H1 (cell line): ENCODE results near the gene NDUFAF7. TPM values are rescaled to one million over a fixed set of nuclear protein-coding genes. Genes with fewer than 3 reads are reported as not detected.

Experiments used
- CTCF ChIA-PET: fragments of 300-600 bp; sonication (Branson Sonifier 250); formaldehyde crosslinking; loops from one replicate; lab custom pipeline; 2021; ENCODE audit not compliant: partially characterized antibody; lab: Charles Lee
- POLR2A ChIA-PET: fragments of 300-600 bp; sonication (Branson Sonifier 250); formaldehyde crosslinking; loops from one replicate; lab custom pipeline; 2021; ENCODE audit warnings: inconsistent platforms; ENCODE audit not compliant: partially characterized antibody; lab: Charles Lee
- DNase-seq, 2 experiments: peaks; one replicate each; pipeline versions ENCODE4 v3.0.0 to v3.0.0-alpha.2; 2010 to 2022; ENCODE audit warnings: low spot score in 2 of 2, low read depth in 1 of 2, mixed read lengths in 1 of 2
- FAIRE-seq: peaks from 2 replicates; lab custom pipeline; 2011; peaks lifted over from hg19 to GRCh38; lab: Jason Lieb, UNC
- H2AFZ ChIP-seq: 2 replicates; pipeline ENCODE4 v1.8.1; 2012; ENCODE audit warnings: low read length, inconsistent platforms
- H2AK5ac ChIP-seq: 2 replicates; pipeline ENCODE4 v1.6.1; 2013; ENCODE audit warnings: low read depth, low read length
- H2BK120ac ChIP-seq: replicated peaks from 2 replicates; pipeline ENCODE3; 2013; ENCODE audit warnings: low read depth, low read length, inconsistent platforms
- H2BK12ac ChIP-seq: 2 replicates; pipeline ENCODE4 v1.6.1; 2013; ENCODE audit warnings: low read depth, low read length
- H2BK15ac ChIP-seq: 2 replicates; pipeline ENCODE4 v1.6.1; 2013; ENCODE audit warnings: low read length
- H2BK20ac ChIP-seq: 2 replicates; pipeline ENCODE4 v1.6.1; 2013; ENCODE audit warnings: low read length
- H2BK5ac ChIP-seq: 2 replicates; pipeline ENCODE4 v1.6.1; 2013; ENCODE audit warnings: low read depth, low read length
- H3K14ac ChIP-seq: 2 replicates; pipeline ENCODE4 v1.6.1; 2013; ENCODE audit warnings: inconsistent platforms; ENCODE audit not compliant: insufficient read length
- H3K18ac ChIP-seq: 2 replicates; pipeline ENCODE4 v1.6.1; 2013; ENCODE audit warnings: low read length; ENCODE audit errors: extremely low read depth
- H3K23ac ChIP-seq: 2 replicates; pipeline ENCODE4 v1.6.1; 2013; ENCODE audit warnings: inconsistent platforms; ENCODE audit not compliant: insufficient read length
- H3K23me2 ChIP-seq: 2 replicates; pipeline ENCODE4 v1.6.1; 2013; ENCODE audit warnings: low read depth, low read length
- H3K27ac ChIP-seq: 2 replicates; pipeline ENCODE4 v1.6.1; 2011; ENCODE audit warnings: low read depth, low read length, inconsistent platforms
- H3K27me3 ChIP-seq, 4 experiments: replicated peaks in 1 of 4; 1 replicate in 1 of 4; 2 replicates in 3 of 4; pipeline versions ENCODE4 v1.6.1 to v1.8.1; 2011 to 2013; ENCODE audit warnings: low read length in 3 of 4, mild to moderate bottlenecking in 3 of 4, inconsistent platforms in 2 of 4, mixed read lengths in 2 of 4, moderate library complexity in 1 of 4; ENCODE audit not compliant: control insufficient read depth in 3 of 4, insufficient read depth in 3 of 4; ENCODE audit errors: extremely low read depth in 1 of 4
- H3K36me3 ChIP-seq, 4 experiments: 2 replicates each; pipeline versions ENCODE4 v1.6.1 to v1.8.1; 2011 to 2013; ENCODE audit warnings: mild to moderate bottlenecking in 4 of 4, low read length in 3 of 4, moderate library complexity in 2 of 4, control low read depth in 1 of 4, inconsistent platforms in 1 of 4; ENCODE audit not compliant: insufficient read depth in 4 of 4, control insufficient read depth in 2 of 4
- H3K4ac ChIP-seq: replicated peaks from 2 replicates; pipeline ENCODE3; 2013; ENCODE audit warnings: low read length, low read depth, mixed read lengths, inconsistent platforms; ENCODE audit not compliant: insufficient read length
- H3K4me1 ChIP-seq, 4 experiments: replicated peaks in 1 of 4; 1 replicate in 1 of 4; 2 replicates in 3 of 4; pipeline versions ENCODE4 v1.6.1 to v1.8.1; 2011 to 2013; ENCODE audit warnings: low read length in 3 of 4, inconsistent platforms in 2 of 4, mixed read lengths in 1 of 4; ENCODE audit not compliant: insufficient read depth in 4 of 4, control insufficient read depth in 3 of 4
- H3K4me2 ChIP-seq, 2 experiments: 2 replicates each; pipeline versions ENCODE4 v1.6.1 to v1.8.1; 2011 to 2013; ENCODE audit warnings: low read depth in 2 of 2, low read length in 2 of 2, control low read depth in 1 of 2, inconsistent platforms in 1 of 2, mild to moderate bottlenecking in 1 of 2; ENCODE audit not compliant: insufficient read depth in 1 of 2
- H3K4me3 ChIP-seq, 4 experiments: fragments of 200-600, 300-600 bp in 1 of 4; sonication (generic), shearing (Covaris generic), sonication (Bioruptor Twin) in 1 of 4; 2 replicates each; pipeline versions ENCODE4 v1.5.1 to v1.8.1; 2011 to 2016; ENCODE audit warnings: low read length in 4 of 4, low read depth in 3 of 4, control low read depth in 2 of 4, inconsistent platforms in 2 of 4, mild to moderate bottlenecking in 2 of 4, mixed read lengths in 1 of 4, moderate library complexity in 1 of 4; ENCODE audit not compliant: insufficient read depth in 2 of 4; ENCODE audit errors: extremely low read depth in 1 of 4
- H3K56ac ChIP-seq: replicated peaks from 2 replicates; pipeline ENCODE3; 2013; ENCODE audit warnings: low read depth, mild to moderate bottlenecking, mixed read lengths, low read length, inconsistent platforms; ENCODE audit not compliant: insufficient read length
- H3K79me1 ChIP-seq: 2 replicates; pipeline ENCODE4 v1.6.1; 2013; ENCODE audit warnings: low read depth, low read length, control low read depth
- H3K79me2 ChIP-seq, 2 experiments: 2 replicates each; pipeline versions ENCODE4 v1.6.1 to v1.8.1; 2012 to 2013; ENCODE audit warnings: low read length in 2 of 2, mild to moderate bottlenecking in 2 of 2, inconsistent platforms in 1 of 2; ENCODE audit not compliant: insufficient read depth in 2 of 2, control insufficient read depth in 1 of 2
- H3K9ac ChIP-seq, 4 experiments: replicated peaks in 1 of 4; 1 replicate in 1 of 4; 2 replicates in 3 of 4; pipeline versions ENCODE4 v1.6.1 to v1.8.1; 2011 to 2013; ENCODE audit warnings: low read depth in 3 of 4, low read length in 3 of 4, control low read depth in 2 of 4, mild to moderate bottlenecking in 2 of 4, moderate library complexity in 2 of 4, inconsistent platforms in 1 of 4; ENCODE audit errors: extremely low read depth in 1 of 4
- H3K9me3 ChIP-seq, 2 experiments: 2 replicates each; pipeline versions ENCODE4 v1.6.1 to v1.8.1; 2012 to 2013; ENCODE audit warnings: mild to moderate bottlenecking in 2 of 2, moderate library complexity in 2 of 2, control low read depth in 1 of 2, inconsistent platforms in 1 of 2, low read depth in 1 of 2, low read length in 1 of 2, mixed read lengths in 1 of 2; ENCODE audit not compliant: insufficient read depth in 2 of 2
- H4K20me1 ChIP-seq, 2 experiments: replicated peaks in 1 of 2; 2 replicates each; pipeline versions ENCODE3 to v1.8.1; 2011 to 2013; ENCODE audit warnings: inconsistent platforms in 2 of 2, low read length in 2 of 2, mild to moderate bottlenecking in 1 of 2; ENCODE audit not compliant: insufficient read depth in 2 of 2, control insufficient read depth in 1 of 2
- H4K5ac ChIP-seq: 2 replicates; pipeline ENCODE4 v1.6.1; 2013; ENCODE audit warnings: low read length, low read depth, mixed read lengths, inconsistent platforms; ENCODE audit not compliant: insufficient read length
- H4K8ac ChIP-seq: 2 replicates; pipeline ENCODE4 v1.8.0; 2013; ENCODE audit warnings: mild to moderate bottlenecking, moderate library complexity, low read length, inconsistent platforms; ENCODE audit not compliant: insufficient read depth; ENCODE audit errors: extremely low read depth
- H4K91ac ChIP-seq: replicated peaks from 2 replicates; pipeline ENCODE3; 2013; ENCODE audit warnings: low read length, mixed read lengths, inconsistent platforms; ENCODE audit not compliant: insufficient read length
- BCL11A ChIP-seq, 2 experiments: IDR thresholded peaks; one replicate each; pipeline ENCODE4 v1.6.1; 2011; ENCODE audit warnings: low read depth in 2 of 2, low read length in 2 of 2, mild to moderate bottlenecking in 2 of 2
- CREB1 ChIP-seq: IDR thresholded peaks from 2 replicates; pipeline ENCODE4 v1.6.1; 2012; ENCODE audit warnings: inconsistent platforms
- CTBP2 ChIP-seq: IDR thresholded peaks from 2 replicates; pipeline ENCODE4 v1.7.0; 2011; ENCODE audit warnings: borderline replicate concordance, mild to moderate bottlenecking, moderate library complexity, mixed read lengths, low read length; ENCODE audit not compliant: insufficient read depth, insufficient read length
- EGR1 ChIP-seq: IDR thresholded peaks from 2 replicates; pipeline ENCODE4 v1.6.1; 2011; ENCODE audit warnings: low read depth, low read length, borderline replicate concordance
- EP300 ChIP-seq, 2 experiments: IDR thresholded peaks; 1 replicate in 1 of 2; 2 replicates in 1 of 2; pipeline ENCODE4 v1.6.1; 2011 to 2012; ENCODE audit warnings: low read depth in 2 of 2, low read length in 2 of 2, mild to moderate bottlenecking in 2 of 2, borderline replicate concordance in 1 of 2, inconsistent platforms in 1 of 2, moderate library complexity in 1 of 2
- GABPA ChIP-seq: IDR thresholded peaks from 2 replicates; pipeline ENCODE4 v1.6.1; 2011; ENCODE audit warnings: mild to moderate bottlenecking, low read length, moderate library complexity, borderline replicate concordance; ENCODE audit not compliant: insufficient read depth
- JUN ChIP-seq: IDR thresholded peaks from 2 replicates; pipeline ENCODE4 v1.6.1; 2011; ENCODE audit warnings: low read depth, mild to moderate bottlenecking, improper control_type of control experiment, low read length
- JUND ChIP-seq: IDR thresholded peaks from 2 replicates; pipeline ENCODE4 v1.6.1; 2011; ENCODE audit warnings: mild to moderate bottlenecking, improper control_type of control experiment, low read length
- MAFK ChIP-seq: IDR thresholded peaks from 2 replicates; pipeline ENCODE4 v1.6.1; 2012; ENCODE audit warnings: low read depth, mild to moderate bottlenecking, improper control_type of control experiment, low read length
- NRF1 ChIP-seq: IDR thresholded peaks from 2 replicates; pipeline ENCODE4 v1.6.1; 2011; ENCODE audit warnings: mild to moderate bottlenecking, low read depth, low read length, improper control_type of control experiment
- SP2 ChIP-seq: IDR thresholded peaks from 2 replicates; pipeline ENCODE4 v1.6.1; 2012; ENCODE audit warnings: mild to moderate bottlenecking, low read length, inconsistent platforms
- TAF1 ChIP-seq: IDR thresholded peaks from 2 replicates; pipeline ENCODE4 v1.6.1; 2011; ENCODE audit warnings: mild to moderate bottlenecking, low read depth, low read length
- TCF12 ChIP-seq: IDR thresholded peaks from 2 replicates; pipeline ENCODE4 v1.6.1; 2011; ENCODE audit warnings: low read depth, mild to moderate bottlenecking, low read length
- YY1 ChIP-seq: IDR thresholded peaks from 2 replicates; pipeline ENCODE4 v1.6.1; 2011; ENCODE audit warnings: low read depth, mild to moderate bottlenecking, low read length
- WGBS, 2 experiments: shearing (Covaris generic) in 1 of 2; methylation state at CpG; one replicate each; pipeline versions ENCODE4 v1.1.6 to v1.1.7; 2013 to 2015; ENCODE audit warnings: low lambda C conversion rate in 2 of 2, mixed read lengths in 2 of 2, inconsistent platforms in 1 of 2, low coverage in 1 of 2, missing lambda C conversion rate in 1 of 2; ENCODE audit not compliant: insufficient replicate concordance in 2 of 2, insufficient coverage in 1 of 2, insufficient read length in 1 of 2; ENCODE audit errors: extremely low coverage in 1 of 2, missing lambda C conversion rate in 1 of 2; 5-methylcytosine and 5-hydroxymethylcytosine counted together
- polyA plus RNA-seq, 7 experiments: library from polyadenylated mRNA; depleted of rRNA in 3 of 7; stranded (reverse) in 5 of 7; unstranded in 2 of 7; fragments of >200 nt in 5 of 7; fragments of 200-250 nt in 2 of 7; gene quantifications; 1 replicate in 5 of 7; 2 replicates in 1 of 7; 4 replicates in 1 of 7; pipeline versions ENCODE4 v1.2.1 to v1.2.3, GENCODE V29; 2011 to 2013; ENCODE audit warnings: missing spikeins in 2 of 7, mixed read lengths in 2 of 7
- total RNA-seq: library from RNA; stranded (reverse); fragmentation: NEBNext Ultra II Directional; extraction: Animal tissue kit (Norgen Biotek cat#: 25700); gene quantifications from 2 replicates; pipeline ENCODE4 v1.2.1, GENCODE V29; 2021

NDUFAF7 gene
- total and polyA plus RNA-seq, 2 of the 8 experiments (the other 6 are each of a cell fraction or from before 2014, with no cell fraction given), result 50.2 to 56.0 TPM

GRCh38 chr2:37274359-37274965 is 43.0 kb downstream of the NDUFAF7 start:
- Histone ChIP-seq H2AK5ac (no peak overlapping the region), H4K20me1 (no peaks in the 10 kb centered on the region), H3K36me3 (peaks cover 2 to 64% (median 24%) of the 10 kb centered on the region in 4 experiments; a peak in 6 of 8 replicates), H4K8ac (no peak overlapping the region), H2BK12ac (no peak overlapping the region), H3K23me2 (no peaks in the 10 kb centered on the region), H3K9me3 (no peaks in the 10 kb centered on the region), H2BK5ac (no peak overlapping the region), H3K4me3 (no peak overlapping the region), H3K14ac (no peak overlapping the region), H2BK15ac (no peak overlapping the region), H3K23ac (no peak overlapping the region), H3K79me2 (no peaks in the 10 kb centered on the region), H2BK20ac (no peak overlapping the region), H4K91ac (no peak overlapping the region), H3K56ac (no peak overlapping the region), H3K18ac (no peak overlapping the region), H4K5ac (no peak overlapping the region), H3K27me3 (no peaks in the 10 kb centered on the region), H3K27ac (no peak overlapping the region), H3K9ac (no peak overlapping the region), H2AFZ (no peak overlapping the region), H3K79me1 (no peaks in the 10 kb centered on the region), H3K4me1 (peaks cover 0 to 8% (median 3%) of the 10 kb centered on the region in 4 experiments; a peak in 4 of 7 replicates), H3K4ac (no peak overlapping the region), H2BK120ac (no peak overlapping the region), H3K4me2 (no peak overlapping the region)
- FAIRE-seq (no peak), DNase-seq (no peak)
- ChIA-PET CTCF (interaction anchor here (0.6 kb wide), 1 partner anchor 179 kb away, joined by 3 read pairs; no protein-coding TSS in a partner anchor), POLR2A (no interaction called here)
- WGBS, 2 experiments, result 93% methylated on average over 6 of the region's 6 CpGs; no CpG with 5 or more reads in 1 of the 2 experiments
- TF ChIP-seq YY1 (no peak), EP300 (IDR thresholded peaks at IDR 0.05; ENCODE audit: borderline replicate concordance in 1 of 2, low read depth in 2 of 2, low read length in 2 of 2) (no peak), CTBP2 (no peak), MAFK (no peak), TAF1 (no peak), BCL11A (IDR thresholded peaks at IDR 0.05; ENCODE audit: low read depth in 2 of 2, low read length in 2 of 2) (no peak), GABPA (no peak), EGR1 (no peak), TCF12 (no peak), NRF1 (no peak), JUND (no peak), SP2 (no peak), CREB1 (no peak), JUN (no peak)
